Heart left ventricle (tissue), 13 donors: ENCODE measurements around the gene PREP.

Experiments used
- POLR2A ChIP-seq, 2 donors: fragments of 450-650 bp; IDR thresholded peaks; one replicate each; pipeline ENCODE4 v1.6.1; 2017; ENCODE audit warnings: antibody characterized with exemption in 2 of 2, mild to moderate bottlenecking in 2 of 2, moderate library complexity in 2 of 2
- TF ChIP-seq, protein P1 (sequence below), 12 donors: fragments of 200-600 bp; sonication (generic) in 4 of 12; IDR thresholded peaks; one replicate each; pipeline versions ENCODE4 v1.5.0 to v1.8.0; 2018 to 2022; ENCODE audit warnings: antibody characterized with exemption in 12 of 12, mild to moderate bottlenecking in 5 of 12
- donor health status: ischemic (EF 13 %, LVEDD 7.1; RV severe dilation, severe dysfunction).
- donor health status: DM: no; HTN: yes; CAD: no.
- donor health status: DM: no; HTN: no; CAD: no.
- donor health status: ischemic (EF 25% LVEDD 6.9; RV normal size, moderate dysfunction).
- donor health status: ischemic (EF 25% LVEDD 5.7; RV mildly dilated, moderate dysfunction).
- donor health status: ischemic (EF 35%, LVEDD 5.7; RV mildly dilated, moderate dysfunction).
- donor health status: nonischemic (EF 11% LVEDD 7.7; RV severe dilation, severe dysfunction).
- donor health status: DM: yes; HTN: yes; CAD: no.
- donor health status: PGD.
- donor health status: ischemic (EF 29% LVEDD 5.4; RV normal size, mild dysfunction).
- donor health status: nonischemic (EF 23%, LVEDD 6.1; RV moderate dilation, normal function).

GRCh38 chr6:105401247-105402089, 1.4 kb downstream of the PREP start:
- TF ChIP-seq, protein P1, sequence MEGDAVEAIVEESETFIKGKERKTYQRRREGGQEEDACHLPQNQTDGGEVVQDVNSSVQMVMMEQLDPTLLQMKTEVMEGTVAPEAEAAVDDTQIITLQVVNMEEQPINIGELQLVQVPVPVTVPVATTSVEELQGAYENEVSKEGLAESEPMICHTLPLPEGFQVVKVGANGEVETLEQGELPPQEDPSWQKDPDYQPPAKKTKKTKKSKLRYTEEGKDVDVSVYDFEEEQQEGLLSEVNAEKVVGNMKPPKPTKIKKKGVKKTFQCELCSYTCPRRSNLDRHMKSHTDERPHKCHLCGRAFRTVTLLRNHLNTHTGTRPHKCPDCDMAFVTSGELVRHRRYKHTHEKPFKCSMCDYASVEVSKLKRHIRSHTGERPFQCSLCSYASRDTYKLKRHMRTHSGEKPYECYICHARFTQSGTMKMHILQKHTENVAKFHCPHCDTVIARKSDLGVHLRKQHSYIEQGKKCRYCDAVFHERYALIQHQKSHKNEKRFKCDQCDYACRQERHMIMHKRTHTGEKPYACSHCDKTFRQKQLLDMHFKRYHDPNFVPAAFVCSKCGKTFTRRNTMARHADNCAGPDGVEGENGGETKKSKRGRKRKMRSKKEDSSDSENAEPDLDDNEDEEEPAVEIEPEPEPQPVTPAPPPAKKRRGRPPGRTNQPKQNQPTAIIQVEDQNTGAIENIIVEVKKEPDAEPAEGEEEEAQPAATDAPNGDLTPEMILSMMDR (IDR thresholded peaks at IDR 0.05): no peak
- TF ChIP-seq POLR2A (IDR thresholded peaks at IDR 0.05): no peak
